KMS-11 (cell line): Measurements from ENCODE around the gene RPRD2.

Source experiments
- H2AFZ ChIP-seq: fragments of 200-600 bp; sonication (generic); 2 replicates; pipeline ENCODE4 v1.6.1; 2016; ENCODE audit warnings: antibody characterized with exemption, mixed run types, low read depth
- H3K27ac ChIP-seq: fragments of 200-600 bp; sonication (generic); 2 replicates; pipeline ENCODE4 v1.6.1; 2016; ENCODE audit warnings: mild to moderate bottlenecking, mixed run types
- H3K27me3 ChIP-seq: fragments of 200-600 bp; sonication (generic); 2 replicates; pipeline ENCODE4 v1.6.1; 2017; ENCODE audit warnings: mild to moderate bottlenecking, low read depth, mixed run types, moderate library complexity; ENCODE audit not compliant: insufficient read depth
- H3K36me3 ChIP-seq: fragments of 200-600 bp; sonication (generic); 2 replicates; pipeline ENCODE4 v1.6.1; 2017; ENCODE audit warnings: mild to moderate bottlenecking, mixed run types; ENCODE audit not compliant: insufficient read depth
- H3K4me1 ChIP-seq: fragments of 200-600 bp; sonication (generic); 2 replicates; pipeline ENCODE4 v1.6.1; 2016; ENCODE audit warnings: mild to moderate bottlenecking, low read depth, mixed run types; ENCODE audit not compliant: poor library complexity, severe bottlenecking
- H3K4me2 ChIP-seq: fragments of 200-600 bp; sonication (generic); 2 replicates; pipeline ENCODE4 v1.7.0; 2016; ENCODE audit warnings: mild to moderate bottlenecking, mixed run types
- H3K4me3 ChIP-seq: fragments of 200-600 bp; sonication (generic); IDR thresholded peaks from 2 replicates; pipeline ENCODE4 v1.6.1; 2017; ENCODE audit warnings: low read depth, low read length, mixed read lengths; ENCODE audit not compliant: insufficient read depth
- H3K79me2 ChIP-seq: fragments of 200-600 bp; sonication (generic); 2 replicates; pipeline ENCODE4 v1.6.1; 2016; ENCODE audit warnings: low read depth, mixed run types; ENCODE audit not compliant: insufficient read depth
- H3K9ac ChIP-seq: fragments of 200-600 bp; sonication (generic); 2 replicates; pipeline ENCODE4 v1.6.1; 2016; ENCODE audit warnings: mild to moderate bottlenecking, mixed run types
- H4K20me1 ChIP-seq: fragments of 200-600 bp; sonication (generic); 2 replicates; pipeline ENCODE4 v1.6.1; 2016; ENCODE audit warnings: mild to moderate bottlenecking, mixed run types; ENCODE audit not compliant: insufficient read depth
- CTCF ChIP-seq: fragments of 200-600 bp; sonication (generic); conservative IDR thresholded peaks from 2 replicates; pipeline ENCODE4 v1.6.1; 2017; ENCODE audit warnings: low read depth, mild to moderate bottlenecking, antibody characterized with exemption, low read length, moderate library complexity, mixed read lengths

RPRD2 gene

GRCh38 chr1:150422541-150422940 is 58.6 kb downstream of the RPRD2 start:
- no peak overlapping the region for H3K4me2 ChIP-seq
- no peak overlapping the region for H3K4me3 ChIP-seq
- H2AFZ ChIP-seq, result no peak overlapping the region
- H3K36me3 ChIP-seq, result peaks cover 11% of the 10 kb centered on the region; the same call in 1 of the 2 replicates
- peaks cover 20% of the 10 kb centered on the region; the same call in 1 of the 2 replicates for H3K79me2 ChIP-seq
- TF ChIP-seq CTCF, result no peak
- peaks cover 11% of the 10 kb centered on the region for H3K4me1 ChIP-seq
- no peak overlapping the region for H3K27ac ChIP-seq
- H4K20me1 ChIP-seq, result no peaks in the 10 kb centered on the region; the same call in 1 of the 2 replicates
- H3K9ac ChIP-seq, result no peak overlapping the region
- H3K27me3 ChIP-seq, result no peaks in the 10 kb centered on the region

GRCh38 chr1:150429805-150430204 is 65.9 kb downstream of the RPRD2 start:
- Histone ChIP-seq H3K4me1 (peaks cover 12% of the 10 kb centered on the region), H3K27me3 (no peaks in the 10 kb centered on the region), H3K36me3 (0 out of 2 replicates have a peak, but pooled peaks cover 3% of the 10 kb centered on the region), H3K79me2 (peaks cover 15% of the 10 kb centered on the region; the same call in 1 of the 2 replicates), H3K27ac (no peak overlapping the region), H2AFZ (no peak overlapping the region), H3K9ac (no peak overlapping the region), H4K20me1 (no peaks in the 10 kb centered on the region; the same call in 1 of the 2 replicates), H3K4me3 (no peak overlapping the region), H3K4me2 (no peak overlapping the region)
- TF ChIP-seq CTCF, result peak; percentile 78

GRCh38 chr1:150441121-150441520 is 77.2 kb downstream of the RPRD2 start:
- Histone ChIP-seq H3K4me3 (no peak overlapping the region), H3K36me3 (peaks cover 8% of the 10 kb centered on the region; the same call in 1 of the 2 replicates), H3K4me2 (no peak overlapping the region), H2AFZ (no peak overlapping the region), H3K27ac (no peak overlapping the region), H4K20me1 (no peaks in the 10 kb centered on the region), H3K9ac (no peak overlapping the region), H3K27me3 (no peaks in the 10 kb centered on the region), H3K79me2 (peaks cover 9% of the 10 kb centered on the region; the same call in 1 of the 2 replicates), H3K4me1 (no peaks in the 10 kb centered on the region)
- no peak for TF ChIP-seq CTCF

- no peak overlapping the region for H3K27ac ChIP-seq
Measured at GRCh38 chr1:150444232-150444631, 80.3 kb downstream of the RPRD2 start.

More at GRCh38 chr1:150444232-150444631, 80.3 kb downstream of the RPRD2 start:
- TF ChIP-seq CTCF, result no peak
- no peaks in the 10 kb centered on the region for H3K27me3 ChIP-seq
- no peak overlapping the region for H2AFZ ChIP-seq
- no peak overlapping the region for H3K9ac ChIP-seq
- H3K4me1 ChIP-seq, result no peaks in the 10 kb centered on the region
- H4K20me1 ChIP-seq, result no peaks in the 10 kb centered on the region
- H3K79me2 ChIP-seq, result no peaks in the 10 kb centered on the region; the same call in 1 of the 2 replicates
- H3K36me3 ChIP-seq, result peaks cover 11% of the 10 kb centered on the region; the same call in 1 of the 2 replicates
- no peak overlapping the region for H3K4me3 ChIP-seq
- no peak overlapping the region for H3K4me2 ChIP-seq
